Gastrocnemius medialis (tissue), 4 donors: ENCODE measurements around the gene TOR3A. TPM values are rescaled to one million over a fixed set of nuclear protein-coding genes. Genes with fewer than 3 reads are reported as not detected.

Experiments
- ATAC-seq, 2 donors: fragments of 150-250 bp; one replicate each; pipeline ENCODE4 v1.9.1; 2016
- DNase-seq, 2 donors: peaks; one replicate each; pipeline ENCODE4 v3.0.0-alpha.2; 2019
- H3K27ac ChIP-seq, 4 donors: fragments of 200-600 bp; sonication (generic); 1 replicate in 1 of 4; 2 replicates in 3 of 4; pipeline ENCODE4 v1.5.1; 2016 to 2018; ENCODE audit warnings: mild to moderate bottlenecking in 2 of 4, moderate library complexity in 1 of 4
- H3K27me3 ChIP-seq, 3 donors: fragments of 200-600 bp; sonication (generic) in 2 of 3; 1 replicate in 1 of 3; 2 replicates in 2 of 3; pipeline versions ENCODE4 v1.5.1 to v1.6.0; 2016 to 2019; ENCODE audit warnings: mild to moderate bottlenecking in 1 of 3, moderate library complexity in 1 of 3
- H3K36me3 ChIP-seq, 2 donors: fragments of 200-600 bp; sonication (generic) in 1 of 2; one replicate each; pipeline ENCODE4 v1.5.1; 2017 to 2018
- H3K4me1 ChIP-seq, 2 donors: fragments of 200-600 bp; sonication (generic) in 1 of 2; one replicate each; pipeline ENCODE4 v1.5.1; 2016 to 2017; ENCODE audit warnings: mild to moderate bottlenecking in 2 of 2
- H3K4me3 ChIP-seq, 4 donors: fragments of 200-600 bp; sonication (generic) in 3 of 4; 1 replicate in 1 of 4; 2 replicates in 3 of 4; pipeline ENCODE4 v1.5.1; 2016 to 2019; ENCODE audit warnings: mild to moderate bottlenecking in 2 of 4
- H3K9me3 ChIP-seq, 3 donors: fragments of 200-600 bp; sonication (generic) in 2 of 3; 1 replicate in 1 of 3; 2 replicates in 2 of 3; pipeline ENCODE4 v1.5.1; 2016 to 2019
- POLR2A ChIP-seq, 2 donors: fragments of 450-650 bp; IDR thresholded peaks; one replicate each; pipeline ENCODE4 v1.6.1; 2017; ENCODE audit warnings: antibody characterized with exemption in 2 of 2, mild to moderate bottlenecking in 2 of 2, moderate library complexity in 2 of 2
- in situ Hi-C, 4 donors: fragments of 200-750 bp; cut with MboI; loops; one replicate each; pipeline versions ENCODE4 v1.15.0 to v1.8.0; 2017; ENCODE audit warnings: low sequenced_read_pairs in 4 of 4
- intact Hi-C: fragments of 100-400 bp; cut with DNase I; formaldehyde crosslinking; loops from one replicate; pipeline ENCODE4 v1.15.1; 2023; ENCODE audit warnings: low total_unique reads
- total RNA-seq, 4 donors: library from RNA; depleted of rRNA; stranded (reverse); fragments of >200 nt; gene quantifications; one replicate each; pipeline versions ENCODE4 v1.1.0 to v1.2.3, GENCODE V29; 2016
- TF ChIP-seq, protein P1 (sequence below), 5 experiments: fragments of 450-650 bp in 3 of 5; fragments of 200-600 bp in 2 of 5; sonication (generic) in 2 of 5; IDR thresholded peaks in 4 of 5; conservative IDR thresholded peaks in 1 of 5; 1 replicate in 4 of 5; 2 replicates in 1 of 5; pipeline ENCODE4 v1.5.1; 2016 to 2019; ENCODE audit warnings: antibody characterized with exemption in 5 of 5, mild to moderate bottlenecking in 3 of 5, moderate library complexity in 3 of 5

TOR3A gene
- total RNA-seq, 4 donors from 2014 or later, result 19.2 to 78.6 (median 29.0) TPM

DNA sequence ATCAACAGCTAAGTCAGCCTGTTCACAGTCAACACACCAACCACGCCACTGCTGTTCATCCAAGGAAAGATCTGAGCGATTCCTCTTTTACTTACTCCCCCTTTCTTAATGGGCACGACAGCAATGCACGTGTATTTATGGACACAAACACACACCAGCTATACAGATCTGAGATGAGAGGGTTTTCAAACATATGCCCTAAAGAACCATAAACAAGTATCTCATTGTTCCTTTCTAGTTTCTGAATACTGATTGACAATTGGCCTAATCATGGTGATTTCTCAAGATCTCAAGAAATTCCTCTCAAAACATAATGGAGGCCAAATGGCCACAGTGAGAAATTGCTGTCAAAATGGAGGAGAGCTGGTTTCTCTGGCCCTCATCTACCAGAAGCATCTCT, 18.0 kb downstream of the TOR3A start:
- Histone ChIP-seq H3K9me3 (no peaks in the 10 kb centered on the region), H3K4me1 (no peaks in the 10 kb centered on the region), H3K4me3 (no peak overlapping the region), H3K36me3 (peaks cover 0 to 26% of the 10 kb centered on the region in 2 donors), H3K27me3 (no peaks in the 10 kb centered on the region), H3K27ac (no peak overlapping the region)
- ATAC-seq (no peak), DNase-seq (no peak)
- in situ Hi-C loops (loop anchor here in 1 of 4 donors (25.0 kb wide), 1 partner anchor 712 kb away; no protein-coding TSS in a partner anchor), intact Hi-C loops (no loop called here)
- TF ChIP-seq, protein P1, sequence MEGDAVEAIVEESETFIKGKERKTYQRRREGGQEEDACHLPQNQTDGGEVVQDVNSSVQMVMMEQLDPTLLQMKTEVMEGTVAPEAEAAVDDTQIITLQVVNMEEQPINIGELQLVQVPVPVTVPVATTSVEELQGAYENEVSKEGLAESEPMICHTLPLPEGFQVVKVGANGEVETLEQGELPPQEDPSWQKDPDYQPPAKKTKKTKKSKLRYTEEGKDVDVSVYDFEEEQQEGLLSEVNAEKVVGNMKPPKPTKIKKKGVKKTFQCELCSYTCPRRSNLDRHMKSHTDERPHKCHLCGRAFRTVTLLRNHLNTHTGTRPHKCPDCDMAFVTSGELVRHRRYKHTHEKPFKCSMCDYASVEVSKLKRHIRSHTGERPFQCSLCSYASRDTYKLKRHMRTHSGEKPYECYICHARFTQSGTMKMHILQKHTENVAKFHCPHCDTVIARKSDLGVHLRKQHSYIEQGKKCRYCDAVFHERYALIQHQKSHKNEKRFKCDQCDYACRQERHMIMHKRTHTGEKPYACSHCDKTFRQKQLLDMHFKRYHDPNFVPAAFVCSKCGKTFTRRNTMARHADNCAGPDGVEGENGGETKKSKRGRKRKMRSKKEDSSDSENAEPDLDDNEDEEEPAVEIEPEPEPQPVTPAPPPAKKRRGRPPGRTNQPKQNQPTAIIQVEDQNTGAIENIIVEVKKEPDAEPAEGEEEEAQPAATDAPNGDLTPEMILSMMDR (IDR thresholded peaks at IDR 0.05 in 4 of 5, conservative IDR thresholded peaks at IDR 0.05 in 1 of 5), result no peak
- TF ChIP-seq POLR2A (IDR thresholded peaks at IDR 0.05), result no peak

DNA sequence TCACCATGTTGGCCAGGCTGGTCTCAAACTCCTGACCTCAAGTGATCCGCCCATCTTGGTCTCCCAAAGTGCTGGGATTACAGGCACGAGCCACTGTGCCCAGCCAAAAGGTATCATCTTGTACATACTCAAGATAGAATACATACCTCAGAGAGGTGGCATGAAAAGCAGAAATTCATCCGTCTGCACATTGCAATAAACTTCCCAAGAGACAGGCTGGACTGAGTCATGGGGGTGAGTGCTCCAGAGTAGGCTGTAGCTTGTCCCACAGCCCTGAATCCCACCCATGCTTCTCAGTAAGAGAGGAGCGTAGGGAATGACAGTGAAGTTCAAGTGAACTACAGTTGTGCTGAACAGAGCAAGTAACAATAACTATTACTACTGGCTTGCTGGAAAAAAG, 19.7 kb downstream of the TOR3A start:
- no peak overlapping the region for H3K4me3 ChIP-seq
- DNase-seq, result no peak
- H3K36me3 ChIP-seq, result peaks cover 0 to 17% of the 10 kb centered on the region in 2 donors
- H3K27me3 ChIP-seq, result no peaks in the 10 kb centered on the region
- in situ Hi-C loops (no loop called here), intact Hi-C loops (no loop called here)
- H3K4me1 ChIP-seq, result no peaks in the 10 kb centered on the region
- ATAC-seq, result peak in 1 of 2 donors; percentile 84
- TF ChIP-seq, protein P1 (IDR thresholded peaks at IDR 0.05 in 4 of 5, conservative IDR thresholded peaks at IDR 0.05 in 1 of 5), result no peak
- TF ChIP-seq POLR2A (IDR thresholded peaks at IDR 0.05), result no peak
- no peak overlapping the region for H3K27ac ChIP-seq
- H3K9me3 ChIP-seq, result no peaks in the 10 kb centered on the region

DNA sequence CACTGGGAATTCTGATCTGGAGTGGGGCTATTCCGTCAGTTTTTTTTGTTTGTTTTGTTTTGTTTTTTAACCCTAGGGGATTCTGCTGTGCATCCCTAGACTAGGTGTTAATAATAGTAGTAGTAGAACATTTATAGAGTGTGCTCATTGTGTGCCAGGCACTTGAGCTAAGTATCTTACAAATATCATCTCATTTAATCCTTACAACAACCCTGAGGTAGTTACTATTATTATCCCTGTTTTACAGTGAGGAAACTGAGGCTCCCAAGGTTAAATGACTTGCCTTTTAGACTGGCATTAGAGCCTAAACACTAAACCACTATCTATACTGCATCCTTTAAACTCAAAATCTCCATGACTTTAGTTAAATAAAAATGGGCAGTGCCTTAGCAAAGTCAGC, 22.1 kb downstream of the TOR3A start:
- Histone ChIP-seq H3K36me3 (peaks cover 0 to 13% of the 10 kb centered on the region in 2 donors), H3K9me3 (no peaks in the 10 kb centered on the region), H3K4me1 (peaks cover 5 to 8% of the 10 kb centered on the region in 2 donors), H3K27me3 (no peaks in the 10 kb centered on the region), H3K4me3 (no peak overlapping the region), H3K27ac (no peak overlapping the region)
- intact Hi-C loops, result no loop called here
- TF ChIP-seq POLR2A (IDR thresholded peaks at IDR 0.05), result no peak
- TF ChIP-seq, protein P1 (IDR thresholded peaks at IDR 0.05 in 4 of 5, conservative IDR thresholded peaks at IDR 0.05 in 1 of 5), result no peak
- in situ Hi-C loops, result no loop called here
- DNase-seq (no peak), ATAC-seq (no peak)

DNA sequence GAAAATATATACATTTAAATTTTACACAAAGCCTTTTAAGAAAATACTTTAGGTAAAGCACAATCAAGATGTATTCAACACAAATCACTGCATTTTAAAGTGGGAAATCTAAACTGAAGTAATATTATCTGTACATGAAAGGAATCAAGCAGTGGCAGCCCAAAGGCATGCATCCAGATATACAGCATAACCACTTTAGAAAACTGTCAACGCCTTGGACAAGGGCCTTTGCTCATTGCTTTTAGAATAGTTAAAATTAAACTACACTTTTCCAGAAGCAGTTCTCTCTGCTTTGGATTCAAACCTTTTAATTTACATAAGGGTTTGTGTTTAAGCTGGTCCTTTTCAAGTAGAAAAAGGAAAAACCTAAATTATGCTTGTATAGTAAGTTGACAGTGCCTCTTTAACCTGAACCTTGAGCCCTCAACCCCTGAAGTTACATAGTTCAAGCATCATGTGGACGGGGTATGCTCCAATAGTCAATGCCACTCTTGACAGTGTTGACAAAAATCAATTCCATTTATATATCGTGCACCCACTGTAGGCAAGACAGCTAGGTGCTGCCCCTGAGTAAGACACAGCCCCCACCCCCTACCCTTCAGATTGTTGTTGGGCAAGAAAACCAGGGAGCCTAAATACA, 22.9 kb downstream of the TOR3A start:
- intact Hi-C loops (no loop called here), in situ Hi-C loops (no loop called here)
- TF ChIP-seq, protein P1 (IDR thresholded peaks at IDR 0.05 in 4 of 5, conservative IDR thresholded peaks at IDR 0.05 in 1 of 5), result no peak
- TF ChIP-seq POLR2A (IDR thresholded peaks at IDR 0.05), result no peak
- peaks cover 5 to 8% of the 10 kb centered on the region in 2 donors for H3K4me1 ChIP-seq
- H3K4me3 ChIP-seq, result no peak overlapping the region
- DNase-seq, result no peak
- H3K36me3 ChIP-seq, result peaks cover 0 to 20% of the 10 kb centered on the region in 2 donors
- H3K9me3 ChIP-seq, result no peaks in the 10 kb centered on the region
- H3K27me3 ChIP-seq, result no peaks in the 10 kb centered on the region
- no peak overlapping the region for H3K27ac ChIP-seq
- no peak for ATAC-seq
